ENCODE results near the gene WDR46.
"Not testable (repeated sequence)": the region's sequence is repeated elsewhere in the genome, so short reads cannot be mapped to it uniquely, and the experiment has no call there.

Gene WDR46

DNA sequence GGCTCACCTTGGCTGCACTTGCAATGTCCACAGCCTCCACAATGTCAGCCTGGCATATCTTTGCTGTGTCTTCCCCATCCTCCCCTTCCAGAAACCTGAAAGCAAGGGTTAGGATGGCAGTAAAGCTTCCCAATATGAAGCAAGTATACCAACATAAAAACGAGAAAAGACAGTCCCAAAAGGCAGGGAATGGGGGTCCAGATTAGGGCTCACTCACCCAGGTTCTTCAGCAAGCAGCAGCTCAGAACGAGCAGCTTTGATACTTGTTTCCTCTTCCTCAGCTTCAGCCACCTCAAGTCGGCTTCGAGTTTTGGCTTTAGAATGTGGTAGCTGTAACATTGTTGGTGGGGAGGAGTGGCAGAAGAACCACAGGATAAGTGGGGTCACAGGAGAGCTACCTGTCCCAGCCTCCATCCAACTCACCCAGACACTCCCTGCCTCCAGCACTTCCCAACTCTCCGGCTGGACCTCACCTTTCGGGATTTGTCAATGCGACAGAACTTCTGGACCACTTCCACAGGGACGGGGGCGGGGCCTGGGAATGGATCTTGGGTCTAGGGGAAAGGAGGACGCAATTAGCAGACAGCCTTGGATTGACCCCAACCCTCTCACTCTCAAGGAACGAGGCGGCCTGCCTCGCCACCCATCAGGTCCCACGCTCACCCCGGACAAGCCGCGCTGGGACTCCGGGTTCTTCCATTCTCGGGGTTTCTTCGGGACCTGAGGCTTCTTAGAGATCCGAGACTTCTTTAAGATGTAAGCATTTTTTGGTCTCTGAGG, 708 bp downstream of the WDR46 start:
- no peak for DNase-seq (ENCODE audit: low spot score)

DNA sequence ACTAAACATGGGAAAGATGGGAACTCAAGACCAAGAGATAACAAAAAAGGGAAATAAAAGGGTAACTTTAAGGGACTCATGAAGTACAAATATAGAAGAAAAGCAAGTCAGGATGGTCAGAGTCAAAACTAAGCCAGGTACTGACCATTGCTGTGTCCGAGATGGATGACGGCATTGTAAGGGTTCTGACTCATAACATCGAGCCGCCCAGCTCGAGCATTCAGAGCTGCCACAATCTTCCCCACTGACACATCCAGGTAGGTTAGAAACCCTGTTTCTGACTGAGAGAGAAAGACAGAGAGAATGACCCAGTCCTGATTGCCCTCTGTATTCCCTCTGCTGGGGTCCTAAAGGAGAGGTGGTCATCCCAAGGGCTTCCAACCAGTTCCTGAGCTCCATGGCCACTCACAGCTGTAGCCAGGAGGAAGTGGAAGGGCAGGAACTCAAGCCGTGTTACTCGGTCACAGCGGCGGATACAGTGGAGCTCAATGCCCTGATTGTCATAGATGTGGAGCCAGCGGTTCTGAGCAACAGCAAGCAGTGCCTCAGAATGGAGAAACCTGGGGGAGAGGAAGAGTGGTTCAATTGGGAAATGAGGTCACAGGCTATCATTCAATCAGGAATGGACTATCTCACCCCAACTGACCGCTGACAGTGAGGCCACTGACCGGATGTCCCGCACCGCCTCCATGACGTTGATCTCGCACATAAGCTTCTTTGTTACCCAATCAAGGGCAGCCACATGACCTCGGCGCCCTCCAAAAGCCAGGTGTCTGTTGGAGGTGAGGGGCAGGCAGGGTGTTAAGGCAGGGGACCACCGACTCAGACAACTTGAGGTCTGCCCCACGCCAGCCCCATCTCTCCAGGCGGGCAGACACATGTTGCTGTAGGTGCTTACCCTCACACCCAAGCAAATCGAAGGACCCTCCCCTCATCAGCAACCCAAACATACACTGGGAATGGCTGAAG, 1.8 kb downstream of the WDR46 start:
- DNase-seq (ENCODE audit: low spot score) = no peak

DNA sequence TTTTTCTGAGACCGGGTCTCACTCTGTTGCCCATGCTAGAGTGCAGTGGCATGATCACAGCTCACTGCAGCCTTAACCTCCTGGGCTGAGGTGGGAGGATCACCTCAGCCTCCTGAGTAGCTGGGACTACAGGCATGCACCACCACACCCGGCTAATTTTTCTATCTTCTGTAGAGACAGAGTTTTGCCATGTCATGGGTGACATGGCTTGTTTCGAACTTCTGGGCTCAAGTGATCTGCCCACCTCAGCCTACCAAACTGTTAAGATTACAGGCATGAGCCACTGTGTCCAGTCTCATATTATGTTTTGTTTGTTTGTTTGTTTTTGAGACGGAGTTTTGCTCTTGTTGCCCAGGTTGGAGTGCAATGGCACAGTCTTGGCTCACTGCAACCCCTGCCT, 3.8 kb downstream of the WDR46 start:
- not testable (repeated sequence) for DNase-seq (ENCODE audit: low spot score)

DNA sequence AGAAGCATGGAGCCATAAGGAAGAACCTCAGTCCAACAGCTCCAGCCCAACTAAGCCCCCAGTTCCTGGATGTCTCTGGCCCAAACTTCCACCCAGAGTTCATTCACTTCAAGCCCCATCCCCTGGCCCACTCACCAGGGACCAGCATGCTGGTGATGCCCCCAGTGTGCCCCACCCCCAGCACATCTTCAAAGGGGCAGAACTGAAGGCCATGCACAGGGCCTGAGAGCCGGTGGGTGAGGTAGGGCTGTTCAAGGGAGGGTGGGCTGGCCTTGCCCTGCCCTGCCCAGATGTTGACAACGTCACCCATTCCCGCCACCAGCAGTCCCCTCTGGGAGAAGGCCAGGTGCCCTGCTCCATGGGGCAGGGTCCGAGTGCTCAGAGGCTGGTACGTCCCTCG, 8.5 kb downstream of the WDR46 start:
- no peak for DNase-seq (ENCODE audit: low spot score)

DNA sequence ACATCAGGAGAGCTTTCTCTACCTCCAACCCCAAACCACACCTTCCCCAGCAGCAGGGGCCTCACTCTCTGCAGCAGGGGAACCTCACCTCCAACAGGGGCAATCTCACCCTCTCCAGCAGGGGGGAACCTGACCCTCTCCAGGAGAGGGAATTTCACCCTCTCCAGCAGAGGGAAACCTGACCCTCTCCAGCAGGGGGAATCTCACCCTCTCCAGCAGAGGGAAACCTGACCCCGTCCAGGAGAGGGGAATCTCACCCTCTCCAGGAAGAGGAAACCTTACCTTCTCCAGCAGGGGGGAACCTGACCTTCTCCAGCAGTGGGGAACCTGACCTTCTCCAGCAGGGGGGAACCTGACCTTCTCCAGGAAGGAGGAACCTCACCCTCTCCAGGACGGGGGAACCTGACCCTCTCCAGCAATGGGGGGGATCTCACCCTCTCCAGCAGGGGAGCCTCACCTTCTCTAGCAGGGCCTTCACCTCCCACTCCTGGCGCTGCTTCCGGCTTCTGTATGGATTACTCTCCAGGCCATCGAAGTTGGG, 9.0 kb downstream of the WDR46 start:
- peak; percentile 71 for DNase-seq (ENCODE audit: low spot score)

DNA sequence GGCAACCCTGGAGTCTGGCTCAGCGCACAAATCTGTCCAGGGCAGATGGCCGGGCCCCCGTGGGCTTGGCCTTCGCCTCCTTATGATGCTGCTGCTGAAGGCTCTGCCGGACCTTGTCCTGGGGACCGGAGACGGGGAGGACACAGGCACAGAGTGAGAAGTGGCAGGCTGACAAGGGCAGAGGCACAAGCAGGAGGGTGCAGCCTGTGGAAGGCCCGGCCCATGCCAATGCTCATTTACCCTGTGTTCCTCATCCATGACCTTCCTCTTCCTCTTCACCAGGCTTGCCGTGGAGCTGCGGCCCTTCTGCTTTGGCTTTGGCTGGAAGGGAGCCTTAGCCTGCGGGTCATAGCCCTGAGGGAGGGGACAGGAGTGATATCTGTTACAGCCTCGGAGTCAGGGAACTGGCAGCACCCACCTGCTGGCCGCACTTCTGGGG, 9.8 kb downstream of the WDR46 start:
- DNase-seq (ENCODE audit: low spot score) = no peak

DNA sequence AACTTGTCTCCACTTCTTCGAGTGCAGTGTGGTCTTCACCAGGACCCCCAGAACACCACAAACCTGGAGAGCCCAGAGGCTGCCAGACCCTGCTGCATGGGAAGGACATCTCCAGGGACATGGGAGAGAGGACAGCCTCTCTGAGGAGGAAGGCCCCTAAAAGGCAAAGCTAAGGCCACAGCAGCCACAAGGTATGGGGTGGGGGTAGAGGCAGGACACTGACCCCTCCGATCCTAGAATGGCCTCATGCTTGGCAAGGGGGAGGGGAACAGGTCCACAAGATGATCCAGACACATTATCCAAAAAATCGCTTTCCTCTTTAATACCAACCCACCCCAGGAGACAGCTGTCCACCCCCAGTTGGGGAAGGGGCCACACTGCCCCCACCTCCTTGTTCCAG, 10.2 kb downstream of the WDR46 start:
- DNase-seq (ENCODE audit: low spot score) = no peak

DNA sequence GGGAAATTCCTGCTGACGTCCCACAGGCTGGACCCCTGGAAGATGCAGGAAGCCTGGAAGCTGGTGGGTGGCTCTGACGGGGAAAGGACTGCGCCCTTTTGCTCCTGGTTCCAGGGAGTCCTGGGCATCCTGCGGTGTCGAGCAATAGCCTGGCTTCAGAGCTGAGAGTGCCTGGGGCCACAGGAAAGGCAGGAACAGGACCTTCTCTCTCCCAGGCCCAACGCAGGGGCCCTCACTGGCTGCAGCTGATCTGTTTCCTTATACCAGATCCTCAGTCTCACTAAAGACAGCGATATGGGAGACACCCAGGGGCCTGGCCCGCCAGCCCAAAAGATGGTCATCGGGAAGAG, 10.7 kb downstream of the WDR46 start:
- no peak for DNase-seq (ENCODE audit: low spot score)

DNA sequence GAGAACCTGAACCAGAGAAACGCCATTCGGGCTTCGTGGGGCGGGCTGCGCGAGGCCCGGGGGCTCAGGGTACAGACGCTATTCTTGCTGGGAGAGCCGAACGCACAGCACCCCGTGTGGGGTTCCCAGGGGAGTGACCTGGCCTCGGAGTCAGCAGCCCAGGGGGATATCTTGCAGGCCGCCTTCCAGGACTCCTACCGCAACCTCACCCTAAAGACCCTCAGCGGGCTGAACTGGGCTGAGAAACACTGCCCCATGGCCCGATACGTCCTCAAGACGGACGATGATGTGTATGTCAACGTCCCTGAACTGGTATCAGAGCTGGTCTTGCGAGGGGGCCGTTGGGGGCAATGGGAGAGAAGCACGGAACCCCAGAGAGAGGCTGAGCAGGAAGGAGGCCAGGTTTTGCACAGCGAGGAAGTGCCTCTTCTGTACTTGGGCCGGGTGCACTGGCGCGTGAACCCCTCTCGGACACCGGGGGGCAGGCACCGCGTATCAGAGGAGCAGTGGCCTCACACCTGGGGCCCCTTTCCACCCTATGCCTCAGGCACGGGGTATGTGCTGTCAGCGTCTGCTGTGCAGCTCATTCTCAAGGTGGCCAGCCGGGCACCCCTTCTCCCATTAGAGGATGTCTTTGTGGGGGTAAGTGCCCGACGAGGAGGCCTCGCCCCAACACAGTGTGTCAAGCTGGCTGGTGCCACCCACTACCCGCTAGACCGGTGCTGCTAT, 11.2 kb downstream of the WDR46 start:
- peak; percentile 66 for DNase-seq (ENCODE audit: low spot score)

DNA sequence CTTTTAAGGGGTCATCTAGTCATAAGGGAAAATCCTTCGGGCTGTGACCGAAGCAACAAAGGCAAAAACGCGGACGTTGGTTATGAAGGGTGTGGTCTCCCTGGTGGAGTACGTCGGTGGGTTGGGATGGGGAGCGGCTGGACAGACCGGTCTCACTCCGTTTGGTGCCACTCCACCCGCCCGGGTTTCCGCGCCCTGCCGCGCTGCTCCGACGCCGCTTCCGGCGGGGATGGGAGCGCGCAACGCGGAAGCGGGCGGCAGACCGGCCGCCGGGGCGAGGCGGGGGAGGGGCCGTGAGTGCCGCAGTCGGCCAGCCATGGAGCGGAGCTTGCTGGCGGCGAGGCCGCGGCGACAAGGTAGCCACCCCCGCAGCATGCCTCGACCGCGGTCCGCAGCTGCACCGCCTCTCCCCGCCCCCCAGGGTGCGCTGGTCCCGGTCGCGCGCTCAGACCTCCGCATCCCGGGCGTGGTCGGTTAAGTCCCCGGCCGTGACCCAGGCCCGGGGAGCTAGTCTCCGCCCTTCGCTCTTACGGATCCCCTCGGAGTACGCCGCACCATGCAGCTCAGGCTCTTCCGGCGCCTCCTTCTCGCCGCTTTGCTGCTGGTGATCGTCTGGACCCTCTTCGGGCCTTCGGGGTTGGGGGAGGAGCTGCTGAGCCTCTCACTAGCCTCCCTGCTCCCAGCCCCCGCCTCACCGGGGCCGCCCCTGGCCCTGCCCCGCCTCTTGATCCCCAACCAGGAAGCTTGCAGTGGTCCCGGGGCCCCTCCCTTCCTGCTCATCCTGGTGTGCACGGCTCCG, 12.0 kb downstream of the WDR46 start, which contains the start of gene B3GALT4:
Gene B3GALT4, plus strand, starts transcription at position 260 of the 799 bp plus-strand sequence. Its CDS starts 297 bp downstream, at position 557.
- DNase-seq (ENCODE audit: low spot score) = peak; percentile 86

DNA sequence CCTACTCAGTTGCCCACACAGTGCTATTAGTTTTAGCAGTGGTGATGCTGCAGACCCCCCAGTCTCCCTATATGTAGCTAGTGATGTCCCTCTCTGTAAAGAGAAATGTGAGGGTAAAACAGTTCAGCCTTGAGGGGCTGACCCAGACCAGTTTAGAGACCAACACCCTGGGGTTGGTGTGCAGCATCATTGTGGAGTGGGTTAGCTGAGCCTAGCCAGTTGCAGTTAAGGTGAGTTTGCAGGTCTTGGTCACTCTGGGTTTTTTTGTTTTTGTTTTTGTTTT, 12.5 kb downstream of the WDR46 start:
- peak; percentile 55 for DNase-seq (ENCODE audit: low spot score)

DNA sequence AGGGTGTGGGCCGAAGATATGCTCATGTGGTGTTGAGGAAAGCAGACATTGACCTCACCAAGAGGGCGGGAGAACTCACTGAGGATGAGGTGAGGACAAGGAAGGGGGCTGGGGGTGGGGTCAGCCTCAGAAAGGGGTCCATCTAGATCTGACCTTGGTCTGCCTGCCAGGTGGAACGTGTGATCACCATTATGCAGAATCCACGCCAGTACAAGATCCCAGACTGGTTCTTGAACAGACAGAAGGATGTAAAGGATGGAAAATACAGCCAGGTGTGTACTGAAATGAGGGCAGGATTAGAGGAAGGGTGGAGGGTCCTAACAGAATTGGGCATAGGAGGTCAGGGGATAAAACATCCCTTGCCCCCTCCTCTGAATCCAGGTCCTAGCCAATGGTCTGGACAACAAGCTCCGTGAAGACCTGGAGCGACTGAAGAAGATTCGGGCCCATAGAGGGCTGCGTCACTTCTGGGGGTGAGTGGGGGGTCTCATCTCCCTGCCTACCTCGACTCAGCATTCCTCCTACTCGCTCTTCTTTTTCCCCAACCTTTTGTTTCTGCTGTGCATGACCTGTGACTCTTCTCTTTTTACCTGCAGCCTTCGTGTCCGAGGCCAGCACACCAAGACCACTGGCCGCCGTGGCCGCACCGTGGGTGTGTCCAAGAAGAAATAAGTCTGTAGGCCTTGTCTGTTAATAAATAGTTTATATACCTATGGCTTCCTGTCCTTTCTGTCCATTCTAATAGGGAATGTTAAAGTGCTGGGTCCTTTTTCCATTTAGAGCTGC, 13.1 kb downstream of the WDR46 start:
- not testable (repeated sequence) for DNase-seq (ENCODE audit: low spot score)

DNA sequence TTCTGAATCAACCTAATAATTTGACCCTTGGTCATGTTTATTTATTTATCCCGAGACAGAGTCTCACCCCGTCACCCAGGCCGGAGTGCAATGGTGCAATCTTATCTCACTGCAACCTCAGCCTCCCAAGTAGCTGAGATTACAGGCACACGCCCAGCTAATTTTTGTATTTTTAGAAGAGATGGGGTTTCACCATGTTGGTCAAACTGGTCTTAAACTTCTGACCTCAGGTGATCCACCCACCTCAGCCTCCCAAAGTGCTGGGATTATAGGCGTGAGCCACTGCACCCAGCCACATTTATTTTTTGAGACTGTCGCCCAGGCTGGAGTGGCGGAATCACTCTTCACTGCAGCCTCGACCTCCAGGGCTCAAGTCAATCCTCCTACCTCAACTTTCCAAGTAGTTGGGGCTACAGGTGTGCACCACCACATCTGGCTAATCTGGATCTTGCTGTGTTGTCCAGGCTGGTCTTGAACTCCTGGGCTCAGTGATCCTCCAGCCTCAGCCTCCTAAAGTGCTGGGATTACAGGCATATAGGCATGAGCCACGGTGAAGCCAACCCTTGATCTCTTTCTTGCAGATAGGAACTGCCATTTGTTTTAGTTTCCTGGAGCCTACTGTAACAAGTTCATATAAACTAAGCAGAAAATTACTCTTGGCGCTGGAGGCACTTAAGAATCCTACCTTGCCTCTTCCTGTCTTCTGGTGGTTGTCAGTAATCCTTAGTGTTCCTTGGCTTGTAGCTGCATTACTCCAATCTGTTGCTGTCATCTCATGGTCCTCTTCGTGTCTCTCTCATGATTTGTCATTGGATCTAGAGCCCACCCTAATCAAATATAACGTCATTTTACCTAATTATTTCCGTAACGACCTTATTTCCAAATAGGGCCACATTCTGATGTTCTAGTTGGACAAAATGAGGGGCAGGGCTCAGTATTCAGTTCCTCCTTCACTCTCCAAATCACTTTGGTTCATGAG, 14.8 kb downstream of the WDR46 start:
- DNase-seq (ENCODE audit: low spot score) = no peak

DNA sequence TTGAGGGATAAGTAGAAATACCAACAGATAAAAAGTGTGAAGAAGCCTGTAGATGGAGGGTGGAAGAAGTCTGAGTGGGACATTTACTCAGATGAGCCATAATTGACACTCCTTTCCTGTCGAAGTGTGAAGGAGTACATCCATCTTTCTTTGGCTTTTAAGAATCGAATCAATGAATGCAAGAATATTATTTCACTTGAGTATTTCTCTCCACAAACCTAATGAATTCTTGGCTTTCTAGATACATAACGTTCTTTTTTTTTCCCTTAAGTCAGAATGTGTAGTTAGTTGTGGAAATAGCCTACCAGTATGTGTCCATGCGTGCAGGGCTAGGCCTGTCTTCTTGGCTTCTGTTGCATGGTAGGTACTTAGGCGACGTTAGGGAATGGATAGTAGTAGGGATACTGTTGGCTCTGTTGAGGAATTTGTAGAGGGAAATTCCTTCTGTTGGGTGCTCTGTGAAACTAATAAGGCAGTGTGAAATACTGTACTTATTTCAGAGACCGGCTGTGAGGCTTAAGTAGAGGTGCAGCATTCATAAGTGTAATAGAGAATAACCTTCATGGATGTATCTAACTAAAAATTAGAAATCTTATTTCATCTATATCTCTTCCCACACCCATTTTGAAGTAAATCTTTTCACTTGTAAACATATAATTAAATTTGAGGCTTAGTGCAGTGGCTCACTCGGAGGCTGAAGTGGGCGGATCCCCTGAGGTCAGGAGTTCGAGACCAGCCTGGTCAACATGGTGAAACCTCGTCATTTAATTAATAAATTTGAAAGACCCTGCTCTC, 15.7 kb downstream of the WDR46 start:
- DNase-seq (ENCODE audit: low spot score) = no peak

DNA sequence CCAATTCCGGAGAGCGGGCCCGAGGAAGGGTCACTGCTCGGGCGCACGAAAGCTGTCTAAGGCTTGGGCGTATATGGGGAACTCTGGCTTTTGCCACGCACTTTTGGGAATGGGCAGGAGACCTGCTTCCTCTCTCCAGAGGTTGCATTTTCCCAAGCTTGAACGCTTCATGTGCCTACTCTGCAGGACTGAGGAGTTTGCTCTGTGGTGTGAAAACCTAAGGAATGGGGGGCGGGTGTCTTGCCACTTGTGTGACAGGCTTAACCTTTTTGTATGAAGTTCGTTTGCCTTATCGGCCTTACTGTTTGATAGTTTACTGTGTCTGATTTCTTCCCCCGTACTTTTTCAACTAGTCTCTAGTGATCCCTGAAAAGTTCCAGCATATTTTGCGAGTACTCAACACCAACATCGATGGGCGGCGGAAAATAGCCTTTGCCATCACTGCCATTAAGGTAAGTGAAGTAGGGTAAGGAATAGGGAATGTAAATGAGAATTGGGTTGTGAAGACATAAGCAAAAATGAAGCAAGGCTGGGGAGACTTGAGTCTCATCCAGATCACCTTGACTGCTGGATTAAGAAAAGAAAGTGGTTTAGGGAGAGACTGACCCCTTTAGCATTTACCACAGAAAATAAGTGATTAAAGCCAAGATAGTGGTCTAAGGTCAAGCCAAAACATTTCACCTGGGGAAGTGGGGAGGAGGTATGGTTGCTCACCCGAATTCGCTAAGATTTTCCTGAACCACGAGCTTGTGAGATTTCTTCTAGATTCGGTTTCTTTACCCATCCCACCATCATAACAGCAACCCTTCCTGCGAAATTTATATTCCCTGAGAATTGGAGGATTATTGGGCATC, 16.5 kb downstream of the WDR46 start:
- no peak for DNase-seq (ENCODE audit: low spot score)

DNA sequence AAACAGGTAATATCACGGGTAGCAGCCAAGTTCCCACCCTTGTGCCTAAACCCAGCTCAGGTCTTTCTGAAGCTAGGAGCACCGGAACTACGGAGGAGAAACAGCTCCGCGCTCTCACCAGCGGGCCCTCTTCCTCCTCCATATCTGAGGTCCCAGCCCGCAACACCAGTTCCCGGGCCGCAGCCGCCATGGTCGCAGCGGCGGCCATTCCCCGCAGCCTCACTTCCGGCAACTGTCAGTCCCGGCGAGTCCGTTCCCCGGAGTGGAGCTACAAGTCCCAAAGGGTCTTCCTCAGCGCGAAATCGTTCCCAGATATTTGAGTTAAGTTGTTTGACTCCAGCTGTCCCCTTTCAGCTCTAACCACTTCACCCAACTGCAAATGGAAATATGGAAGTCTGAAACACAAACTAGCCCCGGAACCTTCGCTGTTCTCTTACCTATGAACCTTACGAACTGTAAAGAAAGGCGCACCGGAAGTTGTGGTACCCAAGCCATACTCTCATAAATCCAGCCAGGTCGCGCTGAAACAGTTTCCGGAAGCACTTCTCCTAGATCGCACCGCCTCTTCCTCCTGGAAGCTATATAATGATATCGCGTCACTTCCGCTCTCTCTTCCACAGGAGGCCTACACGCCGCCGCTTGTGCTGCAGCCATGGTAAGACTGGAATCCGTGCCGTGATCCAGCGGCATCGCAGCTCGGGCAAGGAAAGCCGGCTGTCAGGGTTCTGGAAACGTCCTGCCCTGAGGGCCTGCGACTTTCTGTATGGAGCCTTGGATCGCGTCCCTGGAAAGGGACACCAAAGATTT, 17.4 kb downstream of the WDR46 start, which contains the start of the genes RPS18 and VPS52:
Gene RPS18, plus strand, starts transcription at position 608 of the 807 bp plus-strand sequence. Its CDS starts 45 bp downstream, at position 653.
Gene VPS52, minus strand, starts transcription at position 409 of the 807 bp plus-strand sequence. Its CDS starts 201 bp downstream, at position 208.
- peak; percentile 99 for DNase-seq (ENCODE audit: low spot score)

Data from NAMALWA (cell line).